Adrenal gland (tissue), 12 donors: ENCODE results near the gene LPP. TPM values are rescaled to one million over a fixed set of nuclear protein-coding genes. Genes with fewer than 3 reads are reported as not detected.

ENCODE experiments used
- DNase-seq, 7 donors: peaks; one replicate each; pipeline ENCODE4 v3.0.0-alpha.2; 2019 to 2020
- H3K27ac ChIP-seq, 5 donors: fragments of 200-600 bp; sonication (generic) in 4 of 5; 1 replicate in 3 of 5; 2 replicates in 2 of 5; pipeline versions ENCODE4 v1.5.1 to v1.8.0; 2016 to 2020; ENCODE audit warnings: mild to moderate bottlenecking in 1 of 5
- H3K27me3 ChIP-seq: fragments of 200-600 bp; 2 replicates; pipeline ENCODE4 v1.8.0; 2021
- H3K36me3 ChIP-seq, 2 donors: fragments of 200-600 bp; replicated peaks in 1 of 2; 1 replicate in 1 of 2; 2 replicates in 1 of 2; pipeline versions ENCODE4 v1.5.1 to v1.8.0; 2018 to 2022
- H3K4me1 ChIP-seq, 2 donors: fragments of 200-600 bp; replicated peaks in 1 of 2; 1 replicate in 1 of 2; 2 replicates in 1 of 2; pipeline versions ENCODE4 v1.5.1 to v1.8.0; 2018 to 2021
- H3K4me3 ChIP-seq, 4 donors: fragments of 200-600 bp; sonication (generic) in 3 of 4; one replicate each; pipeline ENCODE4 v1.5.1; 2016 to 2018
- H3K9me3 ChIP-seq, 3 donors: fragments of 200-600 bp; sonication (generic) in 1 of 3; replicated peaks in 1 of 3; 1 replicate in 2 of 3; 2 replicates in 1 of 3; pipeline versions ENCODE4 v1.5.1 to v1.8.0; 2016 to 2021
- CTCF ChIP-seq, 6 experiments: fragments of 450-650 bp in 4 of 6; fragments of 200-600 bp in 2 of 6; sonication (generic) in 1 of 6; IDR thresholded peaks; 1 replicate in 5 of 6; 2 replicates in 1 of 6; pipeline versions ENCODE4 v1.5.1 to v1.8.0; 2016 to 2021; ENCODE audit warnings: antibody characterized with exemption in 6 of 6, mild to moderate bottlenecking in 2 of 6, moderate library complexity in 1 of 6
- POLR2A ChIP-seq, 2 donors: fragments of 450-650 bp; IDR thresholded peaks; one replicate each; pipeline ENCODE4 v1.6.1; 2017; ENCODE audit warnings: antibody characterized with exemption in 2 of 2, mild to moderate bottlenecking in 2 of 2, moderate library complexity in 1 of 2
- WGBS, 4 donors: extraction: QIAGEN DNeasy Blood & Tissue Kit in 2 of 4; methylation state at CpG; one replicate each; pipeline versions ENCODE4 v1.1.5 to v1.1.7; 2013 to 2017; 5-methylcytosine and 5-hydroxymethylcytosine counted together
- intact Hi-C, 2 donors: fragments of 100-400 bp; cut with DNase I; formaldehyde crosslinking; loops; one replicate each; pipeline versions ENCODE4 v1.14.1 to v1.15.0; 2022 to 2023
- polyA plus RNA-seq, 3 donors: library from polyadenylated mRNA; stranded (reverse); fragments of 200-250 nt in 2 of 3; fragments of 350-450 nt in 1 of 3; fragmentation: Illumina TruSeq in 1 of 3; extraction: RNeasy Lipid Tissue Mini Kit (QIAGEN cat#74804) in 1 of 3; gene quantifications; one replicate each; pipeline ENCODE4 v1.2.3, GENCODE V29; 2013 to 2014
- total RNA-seq, 9 donors: library from RNA; depleted of rRNA in 4 of 9; stranded (reverse); fragments of >200 nt in 4 of 9; fragments of 120-200 nt in 1 of 9; fragmentation: NEBNext Ultra II Directional in 1 of 9; extraction: Animal tissue kit (Norgen Biotek cat#: 25700) in 1 of 9; gene quantifications; one replicate each; pipeline versions ENCODE4 v1.1.0 to v1.2.4, GENCODE V29; 2013 to 2023
- donor health status: healthy with polysubstance abuse.
- donor health status: Bipolar disorder and iron deficiency.
- donor health status: DM: yes; HTN: yes; CAD: no.
- donor health status: DM: no; HTN: no; CAD: no.
- donor health status: DM: no; HTN: no; CAD: no.
- donor health status: DM: yes; HTN: yes; CAD: no.

LPP gene
- total and polyA plus RNA-seq, 12 donors = 7.0 to 170 (median 101) TPM

- no peaks in the 10 kb centered on the region for H3K9me3 ChIP-seq
- peaks cover 0 to 2% of the 10 kb centered on the region in 2 donors for H3K4me1 ChIP-seq
- peak overlapping the region in 1 of 5 donors; percentile 19 for H3K27ac ChIP-seq
- 65 to 78% (median 75%) methylated on average over 3 of the region's 3 CpGs for WGBS, 4 donors
- no peaks in the 10 kb centered on the region for H3K27me3 ChIP-seq
- no peak overlapping the region for H3K4me3 ChIP-seq
- no peak for DNase-seq
- no peaks in the 10 kb centered on the region for H3K36me3 ChIP-seq
- intact Hi-C loops = no loop called here
- TF ChIP-seq CTCF (IDR thresholded peaks at IDR 0.05) = no peak
- no peak for TF ChIP-seq POLR2A (IDR thresholded peaks at IDR 0.05)
These were observed 487.1 kb downstream of the LPP start for GRCh38 chr3:188641076-188641475.

GRCh38 chr3:188643736-188644135 lies 489.8 kb downstream of the LPP start:
- no peak overlapping the region for H3K27ac ChIP-seq
- no peak for DNase-seq
- no peak overlapping the region for H3K4me3 ChIP-seq
- 96 to 100% (median 98%) methylated on average over 3 of the region's 3 CpGs for WGBS, 4 donors
- no peak for TF ChIP-seq CTCF (IDR thresholded peaks at IDR 0.05)
- TF ChIP-seq POLR2A (IDR thresholded peaks at IDR 0.05) = no peak
- no peaks in the 10 kb centered on the region for H3K9me3 ChIP-seq
- H3K36me3 ChIP-seq = no peaks in the 10 kb centered on the region
- intact Hi-C loops = no loop called here
- H3K27me3 ChIP-seq = no peaks in the 10 kb centered on the region
- H3K4me1 ChIP-seq = peaks cover 0 to 2% of the 10 kb centered on the region in 2 donors

DNA sequence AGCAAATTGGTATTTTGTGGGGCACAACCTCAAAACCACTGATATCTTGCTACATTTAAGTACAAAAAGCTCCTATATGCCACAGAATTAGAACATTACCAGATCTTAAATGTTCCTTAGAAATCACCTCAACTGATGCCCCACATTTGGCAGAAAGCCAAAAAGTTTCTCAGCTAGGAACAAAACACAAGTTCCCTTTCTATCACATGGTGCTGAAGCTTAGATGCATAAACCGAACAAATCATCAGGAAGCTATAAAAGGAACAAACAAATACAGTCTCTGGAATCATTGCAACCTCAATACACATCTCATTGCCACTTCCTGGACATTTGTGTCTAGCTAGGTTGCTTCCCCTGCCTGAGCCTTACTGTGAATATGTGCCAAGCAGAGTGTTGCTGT lies 492.6 kb downstream of the LPP start:
- Histone ChIP-seq H3K36me3 (no peaks in the 10 kb centered on the region), H3K9me3 (no peaks in the 10 kb centered on the region), H3K4me3 (no peak overlapping the region), H3K27me3 (no peaks in the 10 kb centered on the region), H3K4me1 (peaks cover 0 to 11% of the 10 kb centered on the region in 2 donors), H3K27ac (peak overlapping the region in 1 of 5 donors; percentile 38)
- TF ChIP-seq POLR2A (IDR thresholded peaks at IDR 0.05) (no peak), CTCF (IDR thresholded peaks at IDR 0.05) (no peak)
- 0% methylated on average over 1 of the region's 1 CpG for WGBS, 4 donors
- intact Hi-C loops = no loop called here
- DNase-seq = peak in 1 of 7 donors; percentile 18

DNA sequence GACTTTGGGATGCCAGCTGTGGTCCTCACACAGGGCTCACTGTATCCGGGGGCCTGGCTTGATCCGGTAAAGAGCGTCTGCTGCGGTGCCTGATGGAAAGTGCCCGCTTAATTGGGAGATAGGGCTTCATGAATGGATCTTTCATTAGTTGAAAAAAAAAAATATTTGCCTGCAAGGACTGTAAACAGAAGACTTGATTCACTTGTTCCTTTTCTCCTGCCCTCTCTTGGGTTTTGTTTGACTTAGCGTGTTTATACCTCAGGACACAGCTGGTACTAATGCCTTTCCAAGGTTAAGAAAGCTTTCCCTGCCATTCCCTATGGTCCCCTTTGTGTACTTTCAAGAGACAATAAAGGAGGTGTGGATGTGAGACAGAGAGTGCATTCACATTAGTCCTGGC lies 493.3 kb downstream of the LPP start:
- Histone ChIP-seq H3K4me1 (peaks cover 0 to 11% of the 10 kb centered on the region in 2 donors), H3K9me3 (no peaks in the 10 kb centered on the region), H3K27me3 (no peaks in the 10 kb centered on the region), H3K27ac (peak overlapping the region in 1 of 5 donors; percentile 38), H3K36me3 (no peaks in the 10 kb centered on the region), H3K4me3 (no peak overlapping the region)
- TF ChIP-seq POLR2A (IDR thresholded peaks at IDR 0.05) = no peak
- no peak for TF ChIP-seq CTCF (IDR thresholded peaks at IDR 0.05)
- WGBS, 4 donors = 92 to 95% (median 95%) methylated on average over 6 of the region's 6 CpGs
- DNase-seq = no peak
- intact Hi-C loops = no loop called here
